GDM1 (cell line): ENCODE results near the gene SNRNP25.
"Not testable (repeated sequence)": the region's sequence is repeated elsewhere in the genome, so short reads cannot be mapped to it uniquely, and the experiment has no call there.

Experiments
- DNase-seq: peaks from one replicate; lab custom pipeline; 2025; lab: John Stamatoyannopoulos, UW

The SNRNP25 gene

DNA sequence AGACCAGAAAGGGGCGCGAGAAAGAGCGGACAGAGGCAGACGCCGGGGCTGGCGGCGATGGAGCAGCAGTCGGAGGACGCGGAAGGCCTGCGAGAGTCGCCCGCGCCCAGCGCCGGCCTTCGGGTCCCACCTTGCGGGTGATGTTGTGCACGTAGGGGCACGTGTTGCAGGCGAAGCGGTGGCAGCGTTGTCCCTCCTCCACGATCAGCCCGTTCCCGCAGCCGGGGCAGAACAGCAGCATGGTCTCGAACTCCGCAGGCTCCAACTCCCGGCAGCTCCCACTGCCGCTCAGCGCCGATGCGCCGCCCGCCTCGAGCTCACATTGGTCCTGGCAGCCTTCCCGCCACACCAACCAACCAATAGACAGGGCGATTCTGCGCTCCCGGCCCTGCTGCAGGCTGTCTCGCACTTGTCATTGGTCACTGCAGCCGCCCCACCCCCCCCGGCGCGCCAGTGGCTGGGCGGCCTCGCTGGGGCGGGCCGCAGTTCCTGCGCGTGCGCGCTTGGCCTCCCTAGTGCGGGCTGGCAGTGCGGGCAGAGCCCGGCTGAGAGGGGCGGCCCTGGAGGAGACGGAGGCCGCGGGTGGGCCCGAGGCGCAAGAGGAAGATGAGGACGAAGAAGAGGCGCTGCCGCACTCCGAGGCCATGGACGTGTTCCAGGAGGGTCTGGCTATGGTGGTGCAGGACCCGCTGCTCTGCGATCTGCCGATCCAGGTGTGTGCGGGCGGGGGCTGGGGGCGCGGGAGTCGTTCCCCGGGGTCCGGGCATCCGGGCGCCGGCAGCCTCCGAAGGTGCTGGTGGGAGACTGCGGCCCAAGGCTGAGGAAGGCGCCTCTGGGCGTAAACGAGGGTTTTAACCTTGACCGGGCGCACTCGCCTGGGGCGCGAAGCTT is at the start of gene SNRNP25, which contains the start of gene POLR3K:
Gene SNRNP25 (plus strand): TSS at position 483 of the 891 bp plus-strand sequence. CDS start 189 bp downstream, at position 672.
Gene POLR3K (minus strand): TSS at position 263 of the 891 bp plus-strand sequence. CDS start 22 bp downstream, at position 241.
- DNase-seq: peak; percentile 98

DNA sequence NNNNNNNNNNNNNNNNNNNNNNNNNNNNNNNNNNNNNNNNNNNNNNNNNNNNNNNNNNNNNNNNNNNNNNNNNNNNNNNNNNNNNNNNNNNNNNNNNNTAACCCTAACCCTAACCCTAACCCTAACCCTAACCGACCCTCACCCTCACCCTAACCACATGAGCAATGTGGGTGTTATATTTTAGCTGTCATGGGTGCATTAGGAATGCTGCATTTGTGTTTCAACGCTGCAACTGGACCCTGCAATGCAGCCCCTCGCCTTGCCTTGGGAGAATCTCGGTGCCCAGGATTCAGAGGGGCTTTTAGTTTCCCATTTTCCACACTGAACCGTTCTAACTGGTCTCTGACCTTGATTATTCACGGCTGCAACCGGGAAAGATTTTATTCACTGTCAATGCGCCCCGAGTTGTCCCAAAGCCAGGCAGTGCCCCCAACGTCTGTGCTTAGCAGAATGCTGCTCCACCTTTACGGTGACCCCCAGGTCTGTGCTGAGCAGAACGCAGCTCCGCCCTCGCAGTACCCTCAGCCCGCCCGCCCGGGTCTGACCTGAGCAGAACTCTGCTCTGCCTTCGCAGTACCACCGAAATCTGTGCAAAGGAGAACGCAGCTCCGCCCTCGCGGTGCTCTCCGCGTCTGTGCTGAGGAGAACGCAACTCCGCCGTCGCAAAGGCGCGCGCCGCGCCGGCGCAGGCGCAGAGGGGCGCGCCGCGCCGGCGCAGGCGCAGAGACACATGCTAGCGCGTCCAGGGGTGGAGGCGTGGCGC is 43.5 kb upstream of the SNRNP25 start:
- DNase-seq: no peak

DNA sequence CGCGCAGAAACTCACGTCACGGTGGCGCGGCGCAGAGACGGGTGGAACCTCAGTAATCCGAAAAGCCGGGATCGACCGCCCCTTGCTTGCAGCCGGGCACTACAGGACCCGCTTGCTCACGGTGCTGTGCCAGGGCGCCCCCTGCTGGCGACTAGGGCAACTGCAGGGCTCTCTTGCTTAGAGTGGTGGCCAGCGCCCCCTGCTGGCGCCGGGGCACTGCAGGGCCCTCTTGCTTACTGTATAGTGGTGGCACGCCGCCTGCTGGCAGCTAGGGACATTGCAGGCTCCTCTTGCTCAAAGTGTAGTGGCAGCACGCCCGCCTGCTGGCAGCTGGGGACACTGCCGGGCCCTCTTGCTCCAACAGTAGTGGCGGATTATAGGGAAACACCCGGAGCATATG is 42.9 kb upstream of the SNRNP25 start:
- DNase-seq: peak; percentile 64

DNA sequence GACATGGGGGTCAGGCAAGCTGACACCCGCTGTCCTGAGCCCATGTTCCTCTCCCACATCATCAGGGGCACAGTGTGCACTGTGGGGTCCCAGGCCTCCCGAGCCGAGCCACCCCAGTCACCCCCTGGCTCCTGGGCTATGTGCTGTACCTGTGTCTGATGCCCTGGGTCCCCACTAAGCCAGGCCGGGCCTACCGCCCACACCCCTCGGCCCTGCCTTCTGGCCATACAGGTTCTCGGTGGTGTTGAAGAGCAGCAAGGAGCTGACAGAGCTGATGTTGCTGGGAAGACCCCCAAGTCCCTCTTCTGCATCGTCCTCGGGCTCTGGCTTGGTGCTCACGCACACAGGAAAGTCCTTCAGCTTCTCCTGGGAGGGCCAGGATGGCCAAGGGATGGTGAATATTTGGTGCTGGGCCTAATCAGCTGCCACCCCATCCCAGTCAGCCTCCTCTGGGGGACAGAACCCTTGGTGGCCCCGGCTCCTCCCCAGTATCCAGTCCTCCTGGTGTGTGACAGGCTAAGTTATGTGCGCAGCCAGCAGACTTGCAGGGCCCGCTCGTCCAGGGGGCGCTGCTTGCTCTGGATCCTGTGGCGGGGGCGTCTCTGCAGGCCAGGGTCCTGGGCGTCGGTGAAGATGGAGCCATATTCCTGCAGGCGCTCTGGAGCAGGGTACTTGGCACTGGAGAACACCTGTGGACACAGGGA is 36.4 kb upstream of the SNRNP25 start:
- not testable (repeated sequence) for DNase-seq

DNA sequence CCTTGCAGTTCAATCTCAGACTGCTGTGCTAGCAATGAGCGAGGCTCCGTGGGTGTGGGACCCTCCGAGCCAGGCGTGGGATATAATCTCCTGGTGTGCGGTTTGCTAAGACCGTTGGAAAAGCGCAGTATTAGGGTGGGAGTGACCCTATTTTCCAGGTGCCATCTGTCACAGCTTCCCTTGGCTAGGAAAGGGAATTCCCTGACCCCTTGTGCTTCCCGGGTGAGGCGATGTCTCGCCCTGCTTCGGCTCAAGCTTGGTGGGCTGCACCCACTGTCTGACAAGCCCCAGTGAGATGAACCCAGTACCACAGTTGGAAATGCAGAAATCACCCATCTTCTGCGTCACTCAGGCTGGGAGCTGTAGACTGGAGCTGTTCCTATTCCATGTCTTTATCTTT is 32.7 kb upstream of the SNRNP25 start:
- DNase-seq: not testable (repeated sequence)

DNA sequence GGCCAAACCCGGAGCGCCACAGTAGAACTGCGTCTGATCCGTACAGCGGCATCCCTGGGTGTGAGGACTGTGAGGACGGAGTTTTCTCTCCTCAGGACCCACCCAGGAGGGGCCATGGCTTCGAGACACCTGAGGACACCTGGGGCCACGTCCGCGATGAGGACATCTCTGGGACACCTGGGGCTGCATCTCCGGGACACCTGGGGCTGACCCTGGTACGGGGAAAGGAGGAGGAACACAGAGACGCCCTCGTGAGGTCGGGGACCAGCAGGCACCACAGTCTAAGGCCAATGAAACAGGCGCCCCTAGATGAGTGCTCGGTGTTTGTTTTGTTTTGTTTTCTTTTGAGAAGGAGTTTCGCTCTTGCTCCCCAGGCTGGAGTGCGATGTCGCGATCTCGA is 29.5 kb upstream of the SNRNP25 start:
- DNase-seq: not testable (repeated sequence)

DNA sequence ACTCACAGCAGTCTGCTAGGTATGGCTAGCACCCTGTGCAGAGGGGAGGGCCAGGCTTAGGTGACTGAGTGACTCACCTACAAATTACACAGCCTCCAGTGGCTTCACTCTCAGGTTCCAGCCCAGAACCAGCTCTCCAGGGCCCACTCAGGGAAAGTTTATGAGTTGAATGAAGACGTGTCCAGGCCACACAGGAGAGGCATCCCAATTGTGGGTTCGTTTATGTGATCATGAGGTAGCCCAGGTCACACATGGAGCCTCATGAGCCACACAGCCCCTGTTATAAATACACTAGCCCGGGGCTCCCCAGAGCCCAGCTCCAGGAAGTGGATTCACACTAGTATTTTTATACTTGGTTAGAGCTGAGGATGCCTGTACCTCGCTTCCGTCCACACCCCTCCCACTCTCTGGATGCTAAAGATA is 27.7 kb upstream of the SNRNP25 start:
- not testable (repeated sequence) for DNase-seq

DNA sequence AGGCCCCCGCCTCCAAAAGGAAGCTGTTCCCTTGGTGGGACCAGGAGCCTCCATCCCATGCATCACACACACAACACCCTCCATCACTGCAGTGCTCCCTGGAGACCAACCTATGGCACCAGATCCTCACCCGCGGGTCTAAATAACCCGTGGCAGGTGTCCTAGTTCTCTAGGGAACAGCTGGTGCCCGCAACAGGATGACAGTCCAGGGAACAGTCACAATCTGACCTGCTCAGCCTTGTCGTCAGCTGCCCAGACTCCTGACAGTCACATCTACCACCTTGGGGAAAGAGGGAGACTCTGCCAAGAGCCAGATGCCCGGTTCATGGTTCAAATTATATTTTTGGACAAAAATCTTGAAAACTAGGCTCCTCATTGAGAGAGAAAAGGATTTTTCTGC is 23.0 kb upstream of the SNRNP25 start:
- not testable (repeated sequence) for DNase-seq

DNA sequence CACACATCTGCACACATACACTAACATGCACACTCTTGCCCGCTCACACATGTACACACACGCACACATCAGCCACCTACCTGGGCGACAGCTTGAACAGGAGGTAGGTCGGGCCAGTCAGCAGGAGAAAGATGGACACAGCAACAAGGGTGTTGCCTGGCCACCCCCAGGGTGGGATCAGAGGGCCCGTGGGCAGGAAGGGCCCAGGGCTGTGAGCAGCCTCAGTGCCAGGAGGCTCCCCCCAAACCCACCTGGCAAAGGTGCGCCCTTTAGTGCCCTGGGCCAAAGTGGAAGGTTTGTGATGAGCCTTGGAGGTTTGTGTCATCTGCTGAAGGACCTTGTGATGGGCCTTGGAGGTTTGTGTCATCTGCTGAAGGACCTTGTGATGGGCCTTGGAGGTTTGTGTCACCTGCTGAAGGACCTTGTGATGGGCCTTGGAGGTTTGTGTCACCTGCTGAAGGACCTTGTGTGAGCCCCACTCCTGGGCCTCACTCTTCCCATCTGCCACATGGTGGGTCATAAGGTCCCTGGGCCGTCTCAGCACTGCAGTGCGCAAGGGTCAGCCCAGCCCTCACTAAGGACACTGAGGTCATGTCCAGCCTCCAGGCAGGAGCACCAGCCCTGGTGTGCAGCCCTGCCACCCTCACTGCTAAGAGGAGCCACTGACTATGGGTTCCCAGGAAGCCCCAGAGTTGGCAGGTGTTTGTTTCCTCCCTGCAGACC is 20.3 kb upstream of the SNRNP25 start:
- not testable (repeated sequence) for DNase-seq

DNA sequence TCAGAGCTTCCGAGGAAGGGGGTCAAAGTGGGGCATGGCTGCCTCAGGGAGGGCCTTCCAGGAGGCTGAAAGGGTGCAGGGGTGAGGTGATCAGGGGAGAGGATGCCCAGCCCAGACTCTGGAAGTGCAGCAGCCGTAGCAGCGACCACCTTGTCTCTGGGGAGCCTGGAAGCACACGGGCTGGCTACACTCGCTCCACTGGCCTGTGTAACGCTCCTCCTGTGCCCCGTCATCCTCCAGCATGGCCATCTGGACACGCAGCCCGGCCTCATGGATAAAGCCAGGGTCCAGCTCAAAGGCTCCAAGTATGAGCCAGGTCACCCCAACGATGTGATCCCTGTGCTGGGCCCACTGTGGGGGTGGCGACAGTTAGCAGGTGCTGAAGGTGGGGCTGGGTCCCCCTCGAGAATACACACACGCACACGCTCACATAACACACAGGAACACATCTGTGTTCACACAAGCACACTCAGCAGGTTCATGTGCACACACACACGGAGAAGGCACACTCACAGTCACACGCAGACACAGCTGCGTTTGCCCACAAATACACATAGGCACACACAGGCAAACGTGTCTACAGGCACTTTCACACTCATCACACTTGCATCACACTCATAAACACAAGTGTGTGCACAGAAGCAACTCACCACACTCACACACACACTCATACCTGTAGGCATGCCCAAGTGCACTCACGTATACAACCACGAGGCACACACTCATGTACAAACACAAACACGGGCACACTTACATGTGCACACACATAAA is 19.6 kb upstream of the SNRNP25 start:
- DNase-seq: no peak

DNA sequence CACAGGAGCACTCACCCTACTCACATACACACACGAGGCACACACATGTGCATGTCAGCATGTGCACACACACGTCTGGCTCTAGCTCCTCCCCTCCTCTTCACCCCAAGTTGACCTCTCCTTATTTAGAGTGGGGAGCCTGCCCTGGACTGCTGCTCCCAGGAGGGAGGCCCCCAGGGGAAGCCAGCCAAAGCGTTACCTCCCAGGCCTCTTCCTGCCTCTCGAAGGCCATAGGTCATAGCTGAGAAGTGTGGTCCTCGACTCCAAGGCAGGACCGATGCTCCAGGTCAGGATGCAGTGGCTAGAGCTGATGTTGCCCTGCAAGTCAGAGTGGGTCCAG is 19.0 kb upstream of the SNRNP25 start:
- no peak for DNase-seq

DNA sequence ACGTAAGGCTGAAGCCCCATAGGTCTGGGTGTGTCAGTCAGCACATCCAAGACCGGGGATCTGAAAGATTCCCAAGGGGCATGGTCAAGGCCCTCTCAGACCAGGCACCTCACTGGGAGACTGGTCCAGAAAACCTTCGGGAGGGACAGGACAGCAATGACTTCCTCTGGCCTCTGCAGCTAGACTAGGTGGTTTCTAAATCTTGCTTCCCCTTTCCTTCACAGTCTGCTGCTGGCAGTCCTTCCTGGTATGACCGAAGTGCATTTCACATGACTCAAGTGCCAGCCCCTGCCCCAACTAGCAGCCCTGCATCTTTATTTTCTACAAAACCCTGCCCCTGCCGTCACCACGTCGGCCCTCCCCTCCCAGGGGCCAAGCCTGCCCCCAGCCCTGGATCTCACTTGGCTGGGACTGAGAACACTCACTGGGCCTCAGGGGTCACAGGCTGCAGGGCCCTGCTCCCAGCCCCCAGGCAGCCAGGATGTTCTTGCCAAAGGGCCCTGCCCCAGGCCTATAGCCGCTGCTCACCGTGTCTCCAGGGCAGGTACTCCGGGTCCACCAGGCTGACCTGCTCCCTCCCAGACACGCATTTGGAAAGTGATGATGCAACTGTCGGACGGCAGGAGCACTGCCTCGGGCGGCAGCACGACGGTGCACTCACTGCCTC is 18.5 kb upstream of the SNRNP25 start:
- peak; percentile 63 for DNase-seq

DNA sequence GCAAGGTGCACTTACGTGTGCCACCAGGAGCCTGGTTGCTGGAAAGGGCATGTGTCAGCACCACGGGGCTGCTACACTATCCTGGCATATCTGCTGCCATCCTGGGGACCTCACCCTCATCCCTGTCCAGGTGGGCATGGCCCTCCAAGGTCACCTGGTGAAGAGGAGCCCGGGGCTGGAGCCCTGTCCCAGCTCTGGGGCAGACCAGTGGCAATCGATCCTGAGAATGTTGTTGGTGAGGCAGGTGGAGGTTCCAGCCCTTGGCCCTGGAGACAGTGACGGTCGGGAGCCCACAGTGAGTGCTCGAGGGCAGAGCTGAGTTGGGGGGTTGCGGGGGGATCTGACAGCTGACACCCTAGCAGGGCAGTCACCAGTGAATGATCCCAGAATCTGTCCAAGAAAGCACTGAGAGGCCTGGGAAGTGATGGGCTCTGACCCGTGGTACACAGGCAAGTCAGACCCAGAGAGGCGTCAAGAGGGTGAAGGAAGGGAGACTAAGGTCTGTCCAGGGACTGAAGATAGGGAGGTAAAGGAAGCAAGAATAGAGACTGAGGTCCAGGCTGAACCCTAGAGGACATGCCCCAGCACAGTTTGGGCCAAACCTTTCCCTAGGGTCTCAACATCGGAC is 17.8 kb upstream of the SNRNP25 start:
- DNase-seq: no peak

DNA sequence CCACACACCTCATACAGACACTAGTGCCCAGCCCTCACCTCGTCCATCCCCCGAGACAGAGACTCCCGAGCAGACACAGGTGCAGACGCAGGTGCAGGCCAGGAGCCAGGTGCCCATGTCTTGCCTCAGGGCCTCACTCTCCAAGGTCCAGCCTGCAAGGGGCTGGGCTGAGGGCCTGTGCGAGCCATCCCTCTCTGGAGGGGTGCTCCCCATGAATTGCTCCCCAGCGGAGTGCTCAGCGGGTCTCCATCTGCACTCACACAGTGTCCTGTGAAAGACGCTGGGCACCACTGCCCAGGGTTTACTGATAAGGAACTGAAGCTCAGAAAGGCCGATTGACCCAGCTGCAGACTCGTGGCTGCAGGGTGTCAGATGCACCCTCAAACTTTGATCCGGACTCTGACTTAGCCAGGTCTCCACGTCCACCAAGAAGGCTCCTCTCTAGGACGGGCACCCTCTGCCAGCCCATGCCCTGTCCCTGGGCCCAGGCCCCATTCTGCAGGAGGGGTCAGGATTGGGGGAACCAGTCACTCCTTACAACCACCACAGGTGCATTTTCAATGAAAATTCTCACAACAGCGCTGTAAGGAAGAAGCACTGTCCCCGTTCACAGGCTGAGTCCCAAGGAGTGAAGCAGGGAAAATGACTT is 17.2 kb upstream of the SNRNP25 start:
- DNase-seq: no peak

DNA sequence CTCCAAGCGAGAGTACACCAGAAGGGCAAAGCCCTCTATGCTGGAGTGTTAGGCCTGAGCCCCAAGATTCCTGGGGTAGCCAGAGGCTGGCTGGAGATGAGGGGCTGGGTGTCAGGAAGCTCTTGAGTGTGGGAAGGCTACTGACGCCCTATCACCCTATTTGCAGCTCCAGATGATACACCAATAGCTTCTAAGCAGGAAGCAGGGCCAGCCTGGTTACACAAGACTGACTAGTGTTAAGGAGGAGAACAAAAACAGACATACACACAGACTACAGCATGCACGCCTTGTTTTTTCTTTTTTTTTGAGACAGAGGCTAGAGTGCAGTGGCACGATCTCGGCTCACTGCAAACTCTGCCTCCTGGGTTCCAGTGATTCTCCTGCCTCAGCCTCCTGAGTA is 16.1 kb upstream of the SNRNP25 start:
- no peak for DNase-seq

DNA sequence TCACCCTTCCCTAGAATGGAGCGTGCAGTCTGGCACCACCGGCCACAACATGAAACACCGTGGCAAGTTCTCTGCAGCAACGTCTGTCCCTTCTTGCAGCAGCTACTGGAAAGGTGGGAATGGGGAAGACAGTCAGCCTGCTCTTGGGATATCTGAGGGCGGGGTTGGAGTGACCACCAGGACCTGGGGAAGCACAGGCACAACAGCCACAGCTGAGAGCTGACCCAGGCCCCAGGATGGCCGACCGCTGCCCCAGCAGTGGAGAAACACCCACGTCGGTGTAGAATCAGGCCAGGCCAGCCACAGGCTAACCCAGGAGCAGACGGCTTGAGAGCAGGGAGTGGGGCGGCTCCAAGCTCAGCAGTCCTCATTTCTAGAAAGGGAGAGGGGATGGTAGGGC is 15.4 kb upstream of the SNRNP25 start:
- not testable (repeated sequence) for DNase-seq

DNA sequence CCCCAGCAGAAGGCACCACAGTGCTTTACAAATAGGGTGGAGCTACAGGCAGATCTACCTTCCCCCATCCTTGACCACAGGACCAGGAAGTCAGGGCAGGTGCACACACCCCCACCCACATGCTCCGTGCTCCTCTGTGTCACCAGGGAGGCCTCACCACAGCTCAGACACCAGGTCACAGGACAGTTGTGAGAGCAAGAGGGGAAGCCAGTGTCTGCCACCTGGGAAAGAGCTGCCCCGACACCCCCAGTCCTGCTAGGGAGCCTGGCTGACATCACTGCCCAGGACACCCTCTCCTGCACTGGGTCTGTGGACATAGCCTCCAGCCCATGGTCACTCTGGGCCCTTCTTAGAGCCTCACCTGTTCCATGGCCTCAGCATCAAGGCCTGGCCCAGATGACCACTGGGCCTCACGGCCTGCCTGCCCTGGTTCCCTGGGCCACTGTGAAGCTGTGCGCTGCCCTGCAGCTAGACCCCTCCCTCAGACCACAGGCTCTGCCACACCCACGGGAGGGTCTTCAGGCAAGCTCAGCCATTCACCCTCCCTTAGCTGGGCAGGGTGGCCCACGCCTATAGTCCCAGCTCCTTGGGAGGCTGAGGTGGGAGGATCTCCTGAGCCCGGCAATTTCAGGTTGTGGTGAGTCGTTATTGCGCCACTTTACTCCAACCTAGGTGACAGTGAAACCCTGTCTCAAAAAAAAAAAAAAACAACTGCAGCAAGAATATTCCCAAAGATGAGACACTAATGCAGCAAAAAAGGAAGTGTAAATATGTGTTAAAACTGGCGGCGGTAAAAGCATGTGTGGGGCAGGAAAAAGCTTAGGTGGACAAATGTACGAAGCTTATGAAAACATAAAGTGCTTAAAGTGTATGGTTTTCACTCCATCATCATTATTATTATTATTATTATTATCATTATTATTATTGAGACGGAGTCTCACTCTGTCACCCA is 14.4 kb upstream of the SNRNP25 start:
- DNase-seq: no peak

DNA sequence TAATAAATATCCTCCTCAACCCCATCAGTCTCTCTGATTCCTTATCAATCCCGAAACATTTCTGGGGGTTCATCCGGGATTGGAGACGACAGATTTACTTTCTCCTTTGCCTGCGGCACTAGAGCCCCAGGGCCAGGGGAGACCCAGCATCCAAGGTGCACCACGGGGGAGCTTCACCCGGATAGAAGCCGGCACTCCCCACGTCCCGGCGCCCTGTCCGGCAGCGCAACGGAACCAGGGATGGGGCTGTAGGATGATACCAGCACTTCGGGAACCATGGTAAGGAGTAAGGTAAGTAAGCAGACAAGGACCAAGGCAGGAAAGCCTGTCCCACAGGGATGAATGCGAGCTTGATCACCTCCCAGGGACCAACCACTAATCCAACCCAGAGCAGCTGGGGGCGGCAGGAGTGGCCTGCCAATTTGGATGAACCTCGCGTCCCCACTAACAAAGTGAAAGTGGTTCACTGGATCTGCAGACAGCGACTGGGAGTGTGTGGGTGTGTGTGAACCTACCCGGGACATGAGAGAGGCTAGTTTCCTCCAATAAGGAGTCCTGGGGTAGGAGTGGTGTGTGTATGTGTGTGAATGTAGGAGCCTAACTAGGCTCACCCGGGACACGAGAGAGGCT is 12.1 kb upstream of the SNRNP25 start:
- no peak for DNase-seq
